IPS DF 4.7 (cell line): ENCODE results near the gene OSBPL2.

Experiments
- DNase-seq: peaks from one replicate; pipeline ENCODE4 v3.0.0-alpha.2; 2013; ENCODE audit warnings: low spot score; ENCODE audit errors: extremely low read depth

The OSBPL2 gene

GRCh38 chr20:62311150-62311549 is 72.8 kb downstream of the OSBPL2 start:
- DNase-seq: no peak

DNA sequence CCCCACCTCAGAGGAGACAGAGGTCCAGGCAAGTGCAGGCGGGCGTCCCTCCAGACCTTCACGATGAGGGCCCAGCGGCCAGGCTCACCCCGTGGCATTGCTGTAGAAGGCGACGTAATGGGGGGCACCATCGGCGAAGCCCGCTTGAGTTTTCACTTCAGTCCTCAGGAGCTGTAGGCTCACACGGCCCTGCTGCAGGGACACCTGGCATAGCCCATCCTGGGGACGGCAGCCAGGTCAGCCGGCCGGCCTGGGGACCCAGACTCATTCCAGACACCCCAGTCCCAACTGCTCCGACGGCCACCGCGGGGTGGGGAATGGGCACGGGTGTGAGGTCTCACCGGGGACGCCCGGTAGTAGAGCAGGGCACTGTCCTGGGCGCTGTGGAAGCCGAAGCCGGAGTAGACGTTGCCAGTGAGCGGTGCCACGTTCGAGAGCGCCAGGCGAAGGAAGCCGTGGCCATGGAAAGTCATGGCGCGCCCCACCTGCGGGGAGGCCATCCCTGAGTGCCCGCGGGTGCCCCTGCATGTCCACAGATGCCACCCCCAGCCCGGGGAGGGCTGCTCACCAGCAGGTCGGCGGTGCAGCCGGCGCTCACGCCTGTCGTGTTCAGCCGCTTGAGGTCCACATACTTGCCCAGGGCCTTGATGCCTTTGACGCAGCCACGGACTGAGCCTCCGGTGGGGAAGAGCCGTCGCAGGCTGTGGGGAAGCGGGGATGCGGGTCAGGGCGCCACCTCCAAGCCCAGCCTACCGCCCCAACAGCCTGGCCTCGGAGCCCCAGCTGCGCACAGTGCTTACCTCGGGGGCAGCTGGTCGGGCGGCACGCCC is 73.7 kb downstream of the OSBPL2 start:
- no peak for DNase-seq

DNA sequence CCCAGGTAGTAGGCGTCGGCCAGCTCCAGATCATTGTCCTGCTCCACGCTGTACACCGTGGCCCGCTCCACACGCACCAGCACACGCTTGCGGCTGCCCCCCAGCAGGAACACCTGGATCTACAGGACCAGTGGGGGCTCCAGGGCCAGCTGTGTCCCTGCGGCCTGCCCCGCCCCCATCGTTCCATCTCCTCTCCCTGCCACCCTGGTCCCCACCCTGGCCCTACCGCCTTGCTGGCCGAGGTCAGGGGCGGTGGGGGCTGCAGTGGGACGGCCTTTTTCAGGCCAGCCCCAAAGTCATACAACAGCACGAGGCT is 74.3 kb downstream of the OSBPL2 start:
- DNase-seq: no peak

DNA sequence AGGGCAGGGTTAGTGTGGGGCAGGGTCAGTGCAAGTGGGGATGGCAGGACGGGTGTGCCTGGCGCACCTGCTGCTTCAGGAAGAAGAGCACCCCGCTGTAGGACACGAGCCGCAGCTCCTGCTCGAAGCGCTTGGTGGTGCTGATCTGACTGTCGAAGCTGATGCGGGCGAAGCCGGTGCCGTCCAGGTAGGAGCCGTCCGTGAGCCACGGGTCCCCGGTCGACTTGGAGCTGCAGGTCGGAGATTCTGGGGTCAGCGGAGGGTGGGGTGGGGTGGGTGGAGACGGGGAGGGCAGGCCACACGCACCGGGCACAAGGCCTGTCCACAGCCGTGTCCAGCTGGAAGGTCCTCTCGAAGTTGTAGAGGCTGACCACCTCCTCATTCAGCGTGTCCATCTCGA is 74.7 kb downstream of the OSBPL2 start:
- no peak for DNase-seq

GRCh38 chr20:62313460-62314338 is 75.4 kb downstream of the OSBPL2 start:
- no peak for DNase-seq

DNA sequence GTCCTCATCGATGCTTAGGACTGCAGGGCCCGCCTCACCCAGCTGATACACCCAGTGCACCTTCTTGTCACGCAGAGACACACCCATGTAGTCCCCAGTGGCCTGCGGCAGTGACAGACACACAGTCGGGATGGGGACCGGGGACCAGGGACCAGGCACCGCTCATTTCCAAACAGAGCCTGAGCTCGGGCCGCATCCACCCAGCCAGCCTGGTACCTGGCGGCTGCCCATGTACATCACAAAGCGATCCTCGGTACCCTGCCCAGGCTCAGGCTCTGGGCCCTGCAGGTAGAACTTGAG is 76.0 kb downstream of the OSBPL2 start:
- no peak for DNase-seq

GRCh38 chr20:62314711-62315302 is 76.5 kb downstream of the OSBPL2 start:
- DNase-seq: no peak

DNA sequence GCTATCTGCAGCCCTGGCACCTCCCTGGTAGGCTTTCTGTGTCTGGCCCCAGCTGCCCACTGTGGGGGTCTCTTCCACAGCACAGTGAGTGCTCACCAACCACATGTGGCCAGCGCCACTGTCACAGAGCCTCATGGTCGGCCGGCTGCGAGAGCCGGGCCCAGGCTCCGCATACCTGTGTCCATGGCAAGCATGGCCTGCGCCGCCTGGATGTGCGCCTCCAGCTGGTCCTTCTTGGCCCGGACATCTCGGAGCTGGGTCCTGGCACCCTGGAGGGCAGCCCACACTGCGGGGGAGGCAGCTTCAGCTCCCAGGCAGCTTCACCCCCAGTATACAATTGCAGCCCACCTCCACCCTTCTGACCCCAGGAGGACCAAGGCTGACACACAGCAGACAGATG is 77.5 kb downstream of the OSBPL2 start:
- no peak for DNase-seq

DNA sequence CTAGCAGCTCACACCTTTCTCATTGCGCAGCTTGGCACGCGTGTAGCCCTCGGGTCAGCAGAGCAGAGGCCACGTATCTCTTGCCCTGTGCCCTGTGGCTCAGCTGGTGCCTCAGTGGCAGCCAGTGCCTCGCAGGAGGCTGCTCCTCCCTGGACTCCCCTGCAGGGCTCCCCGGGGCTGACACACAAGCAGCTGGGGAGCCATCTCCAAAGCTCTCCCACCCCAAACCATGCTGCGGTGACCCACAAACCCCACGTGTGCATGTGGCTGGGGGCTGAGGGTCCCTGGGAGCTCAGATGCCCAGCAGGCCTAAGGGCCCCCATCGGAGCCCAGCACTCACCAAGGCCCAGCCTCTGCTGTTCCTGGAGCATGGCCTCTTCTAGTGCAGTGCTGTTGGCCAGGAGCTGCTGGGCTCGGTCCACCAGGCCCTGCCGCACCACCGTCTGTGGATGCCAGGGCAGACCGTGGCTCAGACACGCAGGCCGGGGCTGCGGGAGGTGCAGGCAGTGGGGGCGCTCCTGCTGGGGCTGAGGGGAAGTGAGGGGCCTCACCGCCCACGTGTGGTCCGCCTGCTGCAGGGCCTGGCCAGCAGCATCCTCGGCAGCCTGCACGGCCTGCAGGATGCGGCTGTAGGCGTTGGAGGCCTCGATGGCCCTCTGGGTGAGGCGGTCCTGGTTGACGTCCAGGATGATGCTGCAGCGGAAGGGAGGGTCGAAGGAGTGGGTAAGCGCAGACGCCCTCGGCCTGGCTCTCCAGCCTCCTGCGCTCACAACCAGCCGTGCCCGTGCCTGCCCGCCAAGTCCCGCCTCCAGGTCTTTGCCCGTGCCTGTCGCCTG is 78.2 kb downstream of the OSBPL2 start:
- no peak for DNase-seq

- DNase-seq: no peak
Measured at GRCh38 chr20:62317167-62317655, 78.9 kb downstream of the OSBPL2 start.

DNA sequence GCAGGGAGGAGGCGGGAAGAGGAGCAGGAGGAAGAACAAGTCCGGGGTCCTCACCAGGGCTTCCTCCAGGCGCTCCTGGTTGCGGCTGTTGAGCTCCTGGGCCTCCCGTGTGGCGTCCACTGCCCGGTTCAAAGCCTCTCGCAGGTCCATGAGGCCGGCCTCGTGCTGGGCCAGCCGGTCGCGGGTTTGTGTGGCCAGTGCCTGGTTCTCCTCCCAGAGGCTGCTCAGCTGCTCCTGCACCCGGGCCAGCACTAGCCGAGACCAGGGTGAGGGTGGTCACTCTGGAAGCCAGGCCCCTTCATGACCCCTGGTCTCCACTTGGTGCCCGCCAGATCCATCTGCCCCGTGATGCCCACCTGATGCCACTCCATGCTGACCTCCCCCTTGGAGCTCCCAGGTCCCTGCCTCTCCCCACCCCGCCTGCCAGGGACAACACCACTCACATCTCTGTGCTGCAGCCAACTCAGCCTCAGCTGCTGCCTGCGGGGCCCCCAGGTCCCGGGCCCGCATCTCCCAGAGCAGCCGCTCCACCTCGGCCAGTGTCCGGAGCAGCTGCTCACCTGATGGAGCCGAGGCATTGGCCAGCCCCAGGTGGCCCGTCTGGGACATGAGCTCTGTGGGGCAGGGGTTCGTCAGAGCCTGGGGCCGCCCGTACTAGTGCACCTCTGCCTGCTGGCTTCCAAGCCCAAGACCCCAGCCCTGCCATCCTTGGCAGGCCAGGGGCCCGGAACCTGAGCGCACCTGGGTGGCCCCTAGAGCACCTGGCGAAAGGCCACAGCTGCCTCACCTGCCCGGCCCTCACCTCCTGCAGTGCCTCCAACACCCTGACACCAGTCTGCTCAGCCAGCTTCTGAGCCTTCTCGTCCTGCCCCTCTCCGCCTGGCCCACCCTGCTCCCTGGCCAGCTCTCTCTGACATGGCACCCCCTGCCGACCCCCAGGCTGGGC is 80.4 kb downstream of the OSBPL2 start:
- DNase-seq: no peak

- no peak for DNase-seq
Measured at GRCh38 chr20:62319346-62319909, 81.1 kb downstream of the OSBPL2 start.

- no peak for DNase-seq
Measured at GRCh38 chr20:62320581-62321354, 82.4 kb downstream of the OSBPL2 start.

- DNase-seq: no peak
Measured at GRCh38 chr20:62321521-62321948, 83.2 kb downstream of the OSBPL2 start.

DNA sequence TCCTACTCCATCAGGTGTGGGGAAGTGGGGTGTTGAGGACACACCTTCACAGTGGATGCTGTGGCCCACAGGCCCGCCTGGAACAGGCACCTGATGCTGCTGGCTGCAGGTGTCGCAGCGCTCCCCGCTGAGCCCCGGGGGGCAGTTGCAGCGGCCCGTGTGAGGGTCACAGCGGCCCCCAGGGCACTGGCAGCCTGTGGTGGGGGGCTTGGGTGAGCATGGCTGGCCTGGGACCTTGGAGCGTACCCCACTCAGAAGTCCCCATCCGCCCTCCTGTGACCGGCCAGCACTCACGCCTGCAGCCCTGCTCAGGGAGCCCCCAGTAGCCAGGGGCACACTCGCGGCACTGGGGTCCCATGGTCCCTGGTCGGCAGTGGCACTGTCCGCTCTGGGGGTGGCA is 83.7 kb downstream of the OSBPL2 start:
- DNase-seq: no peak

DNA sequence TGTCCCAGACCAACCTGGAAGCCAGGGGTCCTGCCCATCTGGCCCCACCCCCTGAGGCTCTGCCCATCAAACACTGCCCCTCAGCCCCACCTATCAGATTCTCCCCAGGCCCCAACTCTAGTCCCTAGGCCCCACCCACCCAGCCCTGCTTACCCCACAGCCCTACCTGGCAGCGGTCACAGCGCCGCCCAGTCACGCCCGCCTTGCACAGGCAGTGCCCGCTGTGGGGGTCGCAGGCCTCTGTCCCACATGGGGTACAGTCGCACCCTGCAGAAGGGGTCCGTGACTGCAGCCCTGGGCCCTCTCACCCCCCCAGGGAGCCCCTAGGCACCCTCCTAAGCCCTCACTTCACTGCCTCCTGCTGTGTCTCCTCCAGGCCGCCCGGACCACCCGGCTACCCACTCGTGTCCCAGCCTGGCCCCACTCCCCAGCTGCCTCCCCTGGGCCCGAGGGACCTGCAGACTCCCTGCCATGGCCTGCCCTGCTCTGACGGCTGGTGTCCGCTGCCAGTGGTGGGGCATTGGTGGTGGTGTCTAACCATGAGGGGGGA is 84.2 kb downstream of the OSBPL2 start:
- no peak for DNase-seq

GRCh38 chr20:62323146-62323979 is 85.0 kb downstream of the OSBPL2 start:
- DNase-seq: no peak
